ENCODE results near the gene COL25A1.

The COL25A1 gene

DNA sequence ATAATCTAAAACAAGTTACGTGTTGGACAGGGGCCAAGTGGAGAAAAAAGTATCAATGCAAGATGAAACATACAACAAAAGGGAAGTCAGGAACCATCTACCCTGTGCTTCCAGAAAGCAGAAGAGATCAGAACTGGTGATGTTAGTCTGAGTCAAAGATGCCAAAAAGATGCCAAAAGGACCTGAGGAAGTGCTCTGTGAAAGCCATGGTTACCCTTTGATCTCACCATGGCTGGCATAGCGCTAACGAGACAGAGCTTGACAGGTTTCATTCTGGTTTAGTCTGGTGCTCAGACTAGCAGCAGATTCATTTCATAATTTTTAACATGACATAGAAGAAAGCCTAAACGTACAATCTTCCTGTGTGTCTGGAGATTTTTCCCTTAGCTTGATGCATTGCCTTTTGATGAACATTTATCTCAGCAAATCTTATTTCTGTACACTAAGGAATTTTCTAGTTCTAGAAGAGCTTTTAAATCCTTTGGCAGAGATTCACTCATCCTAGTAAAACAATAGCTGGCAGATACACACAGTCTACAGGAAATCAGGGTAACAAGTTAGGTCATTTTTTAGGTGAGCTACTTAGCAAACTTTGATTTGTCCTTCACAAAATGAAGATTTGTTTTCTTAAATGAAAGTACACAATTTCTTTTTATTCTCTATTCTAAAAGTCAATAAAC, 87.7 kb downstream of the COL25A1 start:
- Histone ChIP-seq H3K36me3 (ENCODE audit: insufficient read depth, low read length) (no peaks in the 10 kb centered on the region), H3K9ac (ENCODE audit: insufficient read length) (no peak overlapping the region), H3K4me3 (no peak overlapping the region), H3K27ac (peak overlapping the region; percentile 47; the same call in 1 of the 2 replicates), H3K9me3 (ENCODE audit: low read depth, low read length) (no peaks in the 10 kb centered on the region)
- TF ChIP-seq EZH2 (IDR thresholded peaks at IDR 0.05) (no peak), FOXP2 (optimal IDR thresholded peaks at IDR 0.05; ENCODE audit: control extremely low read depth, extremely low read length, insufficient read depth) (no peak), POLR2AphosphoS5 (IDR thresholded peaks at IDR 0.05; ENCODE audit: borderline replicate concordance, low read depth, low read length) (no peak)
- no peak for DNase-seq (ENCODE audit: low read depth, low spot score)

- Histone ChIP-seq H3K27ac (no peak overlapping the region), H3K9me3 (ENCODE audit: low read depth, low read length) (no peaks in the 10 kb centered on the region), H3K4me3 (no peak overlapping the region), H3K36me3 (ENCODE audit: insufficient read depth, low read length) (no peaks in the 10 kb centered on the region), H3K9ac (ENCODE audit: insufficient read length) (no peak overlapping the region)
- TF ChIP-seq EZH2 (IDR thresholded peaks at IDR 0.05) (no peak), POLR2AphosphoS5 (IDR thresholded peaks at IDR 0.05; ENCODE audit: borderline replicate concordance, low read depth, low read length) (no peak), FOXP2 (optimal IDR thresholded peaks at IDR 0.05; ENCODE audit: control extremely low read depth, extremely low read length, insufficient read depth) (no peak)
- DNase-seq (ENCODE audit: low read depth, low spot score): no peak
Measured at GRCh38 chr4:109213056-109213455, 89.4 kb downstream of the COL25A1 start.

DNA sequence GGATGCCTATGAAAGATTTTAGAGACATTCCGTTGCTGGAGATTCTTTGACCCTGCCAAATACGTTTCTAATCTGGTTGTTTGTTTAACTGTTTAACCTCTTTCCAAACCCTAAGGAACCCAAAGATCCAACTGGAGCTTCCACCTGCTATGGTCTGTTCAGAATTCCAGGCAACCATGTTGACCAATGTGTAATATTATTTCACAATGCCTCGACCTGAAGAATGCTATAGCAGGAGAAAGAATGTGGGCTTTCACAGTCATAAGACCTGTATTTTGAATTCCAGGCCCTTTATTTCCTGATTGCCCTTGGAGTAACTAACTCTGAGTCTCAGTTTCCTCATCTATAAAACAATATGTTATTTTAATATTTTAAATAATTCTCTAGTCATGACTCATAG, 90.8 kb downstream of the COL25A1 start:
- no peaks in the 10 kb centered on the region for H3K36me3 ChIP-seq (ENCODE audit: insufficient read depth, low read length)
- no peaks in the 10 kb centered on the region for H3K9me3 ChIP-seq (ENCODE audit: low read depth, low read length)
- no peak overlapping the region for H3K9ac ChIP-seq (ENCODE audit: insufficient read length)
- H3K27ac ChIP-seq: no peak overlapping the region
- H3K4me3 ChIP-seq: no peak overlapping the region
- TF ChIP-seq EZH2 (IDR thresholded peaks at IDR 0.05) (no peak), FOXP2 (optimal IDR thresholded peaks at IDR 0.05; ENCODE audit: control extremely low read depth, extremely low read length, insufficient read depth) (no peak), POLR2AphosphoS5 (IDR thresholded peaks at IDR 0.05; ENCODE audit: borderline replicate concordance, low read depth, low read length) (no peak)
- no peak for DNase-seq (ENCODE audit: low read depth, low spot score)

- Histone ChIP-seq H3K4me3 (no peak overlapping the region), H3K27ac (no peak overlapping the region), H3K36me3 (ENCODE audit: insufficient read depth, low read length) (no peaks in the 10 kb centered on the region), H3K9ac (ENCODE audit: insufficient read length) (no peak overlapping the region), H3K9me3 (ENCODE audit: low read depth, low read length) (no peaks in the 10 kb centered on the region)
- no peak for DNase-seq (ENCODE audit: low read depth, low spot score)
- TF ChIP-seq EZH2 (IDR thresholded peaks at IDR 0.05) (no peak), POLR2AphosphoS5 (IDR thresholded peaks at IDR 0.05; ENCODE audit: borderline replicate concordance, low read depth, low read length) (no peak), FOXP2 (optimal IDR thresholded peaks at IDR 0.05; ENCODE audit: control extremely low read depth, extremely low read length, insufficient read depth) (no peak)
Measured at GRCh38 chr4:109209647-109210046, 92.8 kb downstream of the COL25A1 start.

GRCh38 chr4:109207898-109208297, 94.6 kb downstream of the COL25A1 start:
- Histone ChIP-seq H3K36me3 (ENCODE audit: insufficient read depth, low read length) (no peaks in the 10 kb centered on the region), H3K4me3 (no peak overlapping the region), H3K9me3 (ENCODE audit: low read depth, low read length) (no peaks in the 10 kb centered on the region), H3K9ac (ENCODE audit: insufficient read length) (no peak overlapping the region), H3K27ac (no peak overlapping the region)
- TF ChIP-seq EZH2 (IDR thresholded peaks at IDR 0.05) (no peak), FOXP2 (optimal IDR thresholded peaks at IDR 0.05; ENCODE audit: control extremely low read depth, extremely low read length, insufficient read depth) (no peak), POLR2AphosphoS5 (IDR thresholded peaks at IDR 0.05; ENCODE audit: borderline replicate concordance, low read depth, low read length) (no peak)
- DNase-seq (ENCODE audit: low read depth, low spot score): no peak

DNA sequence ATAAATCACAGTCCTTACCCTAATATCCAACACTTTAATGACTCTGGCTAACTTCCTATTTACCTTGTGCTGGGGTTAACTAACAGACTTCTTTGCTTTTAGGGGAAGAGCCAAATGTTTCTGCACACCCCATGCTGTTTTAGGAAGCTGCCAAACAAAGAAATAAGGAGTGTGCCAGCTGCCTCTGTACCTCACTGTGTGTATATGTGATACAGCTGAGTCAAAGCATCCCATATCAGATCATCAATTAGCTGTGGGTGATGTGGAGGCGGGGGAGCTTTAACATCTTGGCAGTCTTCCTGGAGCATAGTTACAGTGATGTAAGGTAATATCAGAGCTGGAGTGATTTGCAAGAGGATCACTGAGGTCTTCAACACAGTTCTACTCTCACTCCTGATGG, 95.4 kb downstream of the COL25A1 start:
- no peak overlapping the region for H3K27ac ChIP-seq
- DNase-seq (ENCODE audit: low read depth, low spot score): peak; percentile 48
- no peaks in the 10 kb centered on the region for H3K36me3 ChIP-seq (ENCODE audit: insufficient read depth, low read length)
- H3K4me3 ChIP-seq: no peak overlapping the region
- TF ChIP-seq FOXP2 (optimal IDR thresholded peaks at IDR 0.05; ENCODE audit: control extremely low read depth, extremely low read length, insufficient read depth) (peak; percentile 18), EZH2 (IDR thresholded peaks at IDR 0.05) (no peak)
- H3K9me3 ChIP-seq (ENCODE audit: low read depth, low read length): no peaks in the 10 kb centered on the region
- H3K9ac ChIP-seq (ENCODE audit: insufficient read length): no peak overlapping the region

- Histone ChIP-seq H3K27ac (no peak overlapping the region), H3K9me3 (ENCODE audit: low read depth, low read length) (no peaks in the 10 kb centered on the region), H3K4me3 (no peak overlapping the region), H3K36me3 (ENCODE audit: insufficient read depth, low read length) (no peaks in the 10 kb centered on the region), H3K9ac (ENCODE audit: insufficient read length) (no peak overlapping the region)
- TF ChIP-seq FOXP2 (optimal IDR thresholded peaks at IDR 0.05; ENCODE audit: control extremely low read depth, extremely low read length, insufficient read depth) (no peak), EZH2 (IDR thresholded peaks at IDR 0.05) (no peak), POLR2AphosphoS5 (IDR thresholded peaks at IDR 0.05; ENCODE audit: borderline replicate concordance, low read depth, low read length) (no peak)
- no peak for DNase-seq (ENCODE audit: low read depth, low spot score)
Measured at GRCh38 chr4:109206620-109207019, 95.8 kb downstream of the COL25A1 start.

DNA sequence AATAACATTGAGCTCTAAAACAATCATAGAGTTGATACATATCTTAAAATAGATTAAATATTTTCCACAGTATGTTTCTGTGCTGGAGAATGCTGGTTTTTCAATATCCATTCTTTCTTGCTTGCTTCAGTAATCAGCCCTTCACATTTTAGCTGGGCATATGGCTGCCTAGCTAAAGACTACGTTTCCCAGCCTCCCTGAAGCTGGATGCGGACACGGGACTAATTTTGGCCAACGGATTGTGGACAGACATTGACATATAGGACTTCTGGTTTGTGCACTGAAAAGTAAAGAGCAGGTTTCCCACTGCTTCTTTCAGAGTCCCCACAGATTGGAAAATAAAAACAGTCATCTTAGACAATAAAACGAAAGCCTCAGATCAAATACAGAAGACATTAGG, 97.3 kb downstream of the COL25A1 start:
- no peak for TF ChIP-seq POLR2AphosphoS5 (IDR thresholded peaks at IDR 0.05; ENCODE audit: borderline replicate concordance, low read depth, low read length)
- TF ChIP-seq FOXP2 (optimal IDR thresholded peaks at IDR 0.05; ENCODE audit: control extremely low read depth, extremely low read length, insufficient read depth): no peak
- TF ChIP-seq EZH2 (IDR thresholded peaks at IDR 0.05): no peak
- Histone ChIP-seq H3K4me3 (no peak overlapping the region), H3K36me3 (ENCODE audit: insufficient read depth, low read length) (no peaks in the 10 kb centered on the region), H3K27ac (no peak overlapping the region), H3K9ac (ENCODE audit: insufficient read length) (no peak overlapping the region), H3K9me3 (ENCODE audit: low read depth, low read length) (no peaks in the 10 kb centered on the region)
- DNase-seq (ENCODE audit: low read depth, low spot score): no peak

DNA sequence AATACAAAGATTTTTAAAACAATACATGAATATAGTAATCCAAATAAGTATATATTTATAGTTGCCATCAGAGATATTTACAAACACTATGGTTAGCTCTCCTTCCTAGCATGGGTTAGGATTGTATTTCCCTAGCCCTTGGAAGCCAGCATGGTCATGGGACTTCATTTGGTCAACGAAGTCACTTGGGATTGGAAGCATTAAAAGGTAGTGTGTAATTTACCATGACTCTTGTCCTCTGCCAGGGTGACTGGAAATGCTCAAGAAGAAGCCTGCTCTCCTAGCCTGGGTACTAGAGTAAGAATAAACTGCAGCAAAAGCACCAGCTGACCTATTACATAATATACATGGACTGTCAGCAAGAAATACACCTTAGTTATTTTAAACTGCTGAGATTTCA, 102.9 kb downstream of the COL25A1 start:
- Histone ChIP-seq H3K9me3 (ENCODE audit: low read depth, low read length) (no peaks in the 10 kb centered on the region), H3K4me3 (no peak overlapping the region), H3K36me3 (ENCODE audit: insufficient read depth, low read length) (no peaks in the 10 kb centered on the region), H3K27ac (no peak overlapping the region), H3K9ac (ENCODE audit: insufficient read length) (no peak overlapping the region)
- DNase-seq (ENCODE audit: low read depth, low spot score): no peak
- TF ChIP-seq EZH2 (IDR thresholded peaks at IDR 0.05): no peak
- TF ChIP-seq POLR2AphosphoS5 (IDR thresholded peaks at IDR 0.05; ENCODE audit: borderline replicate concordance, low read depth, low read length): no peak
- no peak for TF ChIP-seq FOXP2 (optimal IDR thresholded peaks at IDR 0.05; ENCODE audit: control extremely low read depth, extremely low read length, insufficient read depth)
